B cell (primary cell): ENCODE measurements around the gene GRM4. TPM values are rescaled to one million over a fixed set of nuclear protein-coding genes. Genes with fewer than 3 reads are reported as not detected.

Experiments used
- ATAC-seq: fragments of 200-7000 bp; cut with Tn5 transposase; one replicate; pipeline ENCODE4 v1.10.0; 2021; ENCODE audit warnings: low read depth, mild to moderate bottlenecking, moderate number of reproducible peaks, moderate library complexity
- CTCF ChIA-PET: fragments of 350-600 bp; sonication (Branson Sonifier 250); formaldehyde crosslinking; loops from one replicate; lab custom pipeline; 2021; ENCODE audit warnings: antibody characterized with exemption, inconsistent platforms; lab: Charles Lee
- POLR2A ChIA-PET: fragments of 350-600 bp; sonication (Branson Sonifier 250); formaldehyde crosslinking; loops from one replicate; lab custom pipeline; 2021; ENCODE audit warnings: antibody characterized with exemption; lab: Charles Lee
- DNase-seq: peaks from one replicate; pipeline ENCODE4 v3.0.0; 2013
- H2AFZ ChIP-seq: 2 replicates; pipeline ENCODE4 v1.6.1; 2012; ENCODE audit warnings: mild to moderate bottlenecking, low read depth, low read length; ENCODE audit not compliant: insufficient read depth, poor library complexity, severe bottlenecking
- H3K27ac ChIP-seq, 2 donors: 1 replicate in 1 of 2; 2 replicates in 1 of 2; pipeline ENCODE4 v1.5.1; 2012 to 2013; ENCODE audit warnings: low read length in 2 of 2, mild to moderate bottlenecking in 2 of 2, moderate library complexity in 1 of 2
- H3K27me3 ChIP-seq, 4 experiments: fragments of 200-600 bp in 1 of 4; sonication (generic) in 1 of 4; replicated peaks in 1 of 4; 1 replicate in 2 of 4; 2 replicates in 2 of 4; pipeline versions ENCODE4 v1.6.1 to v1.7.0; 2013 to 2016; ENCODE audit warnings: low read length in 3 of 4, mild to moderate bottlenecking in 2 of 4, mixed read lengths in 1 of 4, moderate library complexity in 1 of 4; ENCODE audit not compliant: insufficient read depth in 4 of 4, control insufficient read depth in 3 of 4; ENCODE audit errors: control extremely low read depth in 1 of 4
- H3K36me3 ChIP-seq, 2 experiments: replicated peaks in 1 of 2; 1 replicate in 1 of 2; 2 replicates in 1 of 2; pipeline versions ENCODE4 v1.6.1 to v1.7.1; 2013; ENCODE audit warnings: low read length in 1 of 2; ENCODE audit not compliant: insufficient read depth in 2 of 2, control insufficient read depth in 1 of 2; ENCODE audit errors: control extremely low read depth in 1 of 2, extremely low read depth in 1 of 2
- H3K4me1 ChIP-seq, 2 donors: fragments of 200-600 bp in 1 of 2; sonication (generic) in 1 of 2; 1 replicate in 1 of 2; 2 replicates in 1 of 2; pipeline versions ENCODE4 v1.5.1 to v1.6.1; 2013 to 2017; ENCODE audit warnings: low read length in 2 of 2; ENCODE audit not compliant: control insufficient read depth in 2 of 2, insufficient read depth in 2 of 2
- H3K4me2 ChIP-seq: replicated peaks from 2 replicates; pipeline ENCODE3; 2012; ENCODE audit warnings: mild to moderate bottlenecking, low read depth, low read length; ENCODE audit not compliant: poor library complexity, severe bottlenecking
- H3K4me3 ChIP-seq, 5 experiments: fragments of 200-600 bp in 1 of 5; sonication (generic) in 1 of 5; 1 replicate in 3 of 5; 2 replicates in 2 of 5; pipeline versions ENCODE4 v1.5.1 to v1.7.0; 2011 to 2016; ENCODE audit warnings: low read length in 4 of 5, mild to moderate bottlenecking in 4 of 5, low read depth in 2 of 5, control low read depth in 1 of 5, moderate library complexity in 1 of 5; ENCODE audit not compliant: insufficient read depth in 1 of 5; ENCODE audit errors: control extremely low read depth in 1 of 5, extremely low read depth in 1 of 5
- H3K79me2 ChIP-seq: fragments of 200-600 bp; sonication (generic); one replicate; pipeline ENCODE4 v1.6.0; 2016; ENCODE audit warnings: low read length; ENCODE audit not compliant: control insufficient read depth, insufficient read depth
- H3K9ac ChIP-seq: fragments of 200-600 bp; sonication (generic); 2 replicates; pipeline ENCODE4 v1.6.1; 2017; ENCODE audit warnings: mild to moderate bottlenecking, low read length, moderate library complexity
- H3K9me3 ChIP-seq, 3 donors: one replicate each; pipeline versions ENCODE4 v1.6.1 to v1.7.1; 2013; ENCODE audit warnings: low read length in 2 of 3; ENCODE audit not compliant: control insufficient read depth in 2 of 3, insufficient read depth in 1 of 3; ENCODE audit errors: control extremely low read depth in 1 of 3
- H4K20me1 ChIP-seq: 2 replicates; pipeline ENCODE4 v1.6.0; 2012; ENCODE audit warnings: mild to moderate bottlenecking, low read length; ENCODE audit not compliant: insufficient read depth, control insufficient read depth, poor library complexity, severe bottlenecking
- H3K27ac Mint-ChIP-seq: one replicate; pipeline ENCODE4 v1.8.0; 2021; ENCODE audit warnings: mixed read lengths
- H3K27me3 Mint-ChIP-seq: one replicate; pipeline ENCODE4 v1.8.0; 2021; ENCODE audit warnings: mixed read lengths
- H3K4me1 Mint-ChIP-seq: one replicate; pipeline ENCODE4 v1.8.0; 2021; ENCODE audit warnings: mixed read lengths
- H3K4me3 Mint-ChIP-seq: one replicate; pipeline ENCODE4 v1.8.0; 2021; ENCODE audit warnings: mixed read lengths
- H3K9me3 Mint-ChIP-seq: one replicate; pipeline ENCODE4 v1.8.0; 2022; ENCODE audit warnings: mixed read lengths; ENCODE audit not compliant: insufficient read depth
- CTCF ChIP-seq: fragments of 200-600 bp; IDR thresholded peaks from one replicate; pipeline ENCODE4 v1.8.0; 2022; ENCODE audit warnings: antibody characterized with exemption, mild to moderate bottlenecking
- EZH2 ChIP-seq: IDR thresholded peaks from 2 replicates; pipeline ENCODE4 v1.6.1; 2012; ENCODE audit warnings: borderline replicate concordance, low read depth, mild to moderate bottlenecking, moderate library complexity, low read length; ENCODE audit not compliant: insufficient read depth, poor library complexity, severe bottlenecking
- WGBS: methylation state at CpG from one replicate; pipeline ENCODE4 v1.1.5; 2013; ENCODE audit warnings: missing lambda C conversion rate; ENCODE audit not compliant: insufficient coverage; 5-methylcytosine and 5-hydroxymethylcytosine counted together
- intact Hi-C: fragments of 100-400 bp; cut with micrococcal nuclease; formaldehyde crosslinking; loops from one replicate; pipeline ENCODE4 v1.10.0; 2022
- polyA plus RNA-seq: library from polyadenylated mRNA; depleted of rRNA; stranded (reverse); fragments of >200 nt; gene quantifications from 2 replicates; pipeline ENCODE4 v1.2.3, GENCODE V29; 2012
- total RNA-seq, 2 donors: library from RNA; stranded (reverse); fragments of 120-200 nt in 1 of 2; gene quantifications; 1 replicate in 1 of 2; 2 replicates in 1 of 2; pipeline versions ENCODE4 v1.2.3 to v1.2.4, GENCODE V29; 2013 to 2022

GRM4 gene
- total and polyA plus RNA-seq, 2 donors (not counting 1 experiment from before 2014, with no cell fraction given) = 0.04 TPM; not detected in 1

GRCh38 chr6:34066218-34066571, 79.7 kb downstream of the GRM4 start:
- no peak overlapping the region for H2AFZ ChIP-seq
- H3K79me2 ChIP-seq = no peaks in the 10 kb centered on the region
- Mint-ChIP-seq H3K27ac (no peak overlapping the region), H3K4me3 (no peak overlapping the region), H3K27me3 (peaks cover 6% of the 10 kb centered on the region), H3K9me3 (no peaks in the 10 kb centered on the region), H3K4me1 (no peaks in the 10 kb centered on the region)
- intact Hi-C loops = no loop called here
- no peak overlapping the region for H3K9ac ChIP-seq
- H3K4me2 ChIP-seq = no peak overlapping the region
- ATAC-seq = no peak
- WGBS = 79% methylated on average over 2 of the region's 5 CpGs
- H3K27me3 ChIP-seq = peaks cover 0 to 7% (median 0%) of the 10 kb centered on the region in 4 experiments
- H3K27ac ChIP-seq = no peak overlapping the region
- POLR2A ChIA-PET = no interaction called here
- no peak for TF ChIP-seq CTCF
- TF ChIP-seq EZH2 = no peak
- H4K20me1 ChIP-seq = no peaks in the 10 kb centered on the region
- no peaks in the 10 kb centered on the region for H3K36me3 ChIP-seq
- DNase-seq = no peak
- CTCF ChIA-PET = no interaction called here
- no peaks in the 10 kb centered on the region for H3K9me3 ChIP-seq
- H3K4me1 ChIP-seq = no peaks in the 10 kb centered on the region
- H3K4me3 ChIP-seq = no peak overlapping the region

GRCh38 chr6:34065466-34066217, 80.2 kb downstream of the GRM4 start:
- ATAC-seq = no peak
- POLR2A ChIA-PET = no interaction called here

More at GRCh38 chr6:34065466-34066217, 80.2 kb downstream of the GRM4 start:
- no peaks in the 10 kb centered on the region for H3K9me3 ChIP-seq
- CTCF ChIA-PET = no interaction called here
- no peak for TF ChIP-seq CTCF
- no peak for TF ChIP-seq EZH2
- no peak overlapping the region for H3K9ac ChIP-seq
- no peaks in the 10 kb centered on the region for H4K20me1 ChIP-seq
- no peak overlapping the region for H3K4me3 ChIP-seq
- H3K36me3 ChIP-seq = no peaks in the 10 kb centered on the region
- 78% methylated on average over 23 of the region's 24 CpGs for WGBS
- no peak overlapping the region for H3K27ac ChIP-seq
- Mint-ChIP-seq H3K27ac (no peak overlapping the region), H3K27me3 (peaks cover 6% of the 10 kb centered on the region), H3K4me3 (no peak overlapping the region), H3K4me1 (no peaks in the 10 kb centered on the region), H3K9me3 (no peaks in the 10 kb centered on the region)
- peaks cover 0 to 7% (median 0%) of the 10 kb centered on the region in 4 experiments for H3K27me3 ChIP-seq
- H3K4me1 ChIP-seq = no peaks in the 10 kb centered on the region
- no peak overlapping the region for H2AFZ ChIP-seq
- intact Hi-C loops = no loop called here
- H3K79me2 ChIP-seq = no peaks in the 10 kb centered on the region
- DNase-seq = no peak
- no peak overlapping the region for H3K4me2 ChIP-seq
